ENCODE measurements around the gene VWA5B2. TPM values are rescaled to one million over a fixed set of nuclear protein-coding genes. Genes with fewer than 3 reads are reported as not detected.
A peak's percentile ranks its signal among the peaks of the same experiment; 100 is the strongest.

The VWA5B2 gene
- total and polyA plus RNA-seq, 3 experiments from 2014 or later: 0.11 TPM; not detected in 2

- H3K4me3 Mint-ChIP-seq: peak overlapping the region in 1 of 7 donors; percentile 15
- H3K27ac Mint-ChIP-seq: no peak overlapping the region
- Histone ChIP-seq H3K9me3 (ENCODE audit: low read length) (no peaks in the 10 kb centered on the region), H3K27me3 (ENCODE audit: insufficient read depth, low read length, poor library complexity, severe bottlenecking) (no peaks in the 10 kb centered on the region), H3K4me1 (ENCODE audit: insufficient read depth, low read length) (no peaks in the 10 kb centered on the region), H3K36me3 (ENCODE audit: insufficient read depth, low read length) (peaks cover 4% of the 10 kb centered on the region), H3K27ac (ENCODE audit: low read depth, low read length) (no peak overlapping the region), H3K4me3 (ENCODE audit: low read length) (no peak overlapping the region)
- H3K27me3 Mint-ChIP-seq: peaks cover 2 to 10% of the 10 kb centered on the region in 2 donors
- ChIA-PET CTCF (interaction anchor here (1.3 to 5.2 kb wide), 2 partner anchors 12 to 59 kb away, joined by 3 to 27 read pairs; no protein-coding TSS in a partner anchor), POLR2A (no interaction called here)
- no peaks in the 10 kb centered on the region for H3K9me3 Mint-ChIP-seq
- DNase-seq: no peak
- peaks cover 4 to 24% (median 6%) of the 10 kb centered on the region in 3 donors for H3K36me3 Mint-ChIP-seq
- H3K4me1 Mint-ChIP-seq: no peaks in the 10 kb centered on the region
Observed at GRCh38 chr3:184239221-184239620, 9.8 kb downstream of the VWA5B2 start.

- H3K4me1 Mint-ChIP-seq: no peaks in the 10 kb centered on the region
- Histone ChIP-seq H3K4me3 (ENCODE audit: low read length) (no peak overlapping the region), H3K27me3 (ENCODE audit: insufficient read depth, low read length, poor library complexity, severe bottlenecking) (no peaks in the 10 kb centered on the region), H3K9me3 (ENCODE audit: low read length) (no peaks in the 10 kb centered on the region), H3K4me1 (ENCODE audit: insufficient read depth, low read length) (no peaks in the 10 kb centered on the region), H3K36me3 (ENCODE audit: insufficient read depth, low read length) (peaks cover 4% of the 10 kb centered on the region), H3K27ac (ENCODE audit: low read depth, low read length) (no peak overlapping the region)
- H3K9me3 Mint-ChIP-seq: no peaks in the 10 kb centered on the region
- no peak overlapping the region for H3K27ac Mint-ChIP-seq
- no peak for DNase-seq
- peak overlapping the region in 1 of 7 donors; percentile 40 for H3K4me3 Mint-ChIP-seq
- CTCF ChIA-PET: interaction anchor here (0.8 to 5.2 kb wide), 5 partner anchors 10 to 110 kb away, joined by 3 to 27 read pairs (median 4); partner anchors contain the start of gene EEF1AKMT4
- H3K27me3 Mint-ChIP-seq: peaks cover 2 to 9% of the 10 kb centered on the region in 2 donors
- peaks cover 4 to 29% (median 9%) of the 10 kb centered on the region in 3 donors for H3K36me3 Mint-ChIP-seq
- POLR2A ChIA-PET: interaction anchor here (0.6 kb wide), 1 partner anchor 48 kb away, joined by 3 read pairs; no protein-coding TSS in a partner anchor
Observed at GRCh38 chr3:184239708-184240107, 10.3 kb downstream of the VWA5B2 start.

- Histone ChIP-seq H3K27ac (ENCODE audit: low read depth, low read length) (no peak overlapping the region), H3K9me3 (ENCODE audit: low read length) (no peaks in the 10 kb centered on the region), H3K4me1 (ENCODE audit: insufficient read depth, low read length) (no peaks in the 10 kb centered on the region), H3K4me3 (ENCODE audit: low read length) (no peak overlapping the region), H3K36me3 (ENCODE audit: insufficient read depth, low read length) (peaks cover 9% of the 10 kb centered on the region), H3K27me3 (ENCODE audit: insufficient read depth, low read length, poor library complexity, severe bottlenecking) (no peaks in the 10 kb centered on the region)
- no peak for DNase-seq
- POLR2A ChIA-PET: interaction anchor here (0.6 kb wide), 1 partner anchor 49 kb away, joined by 3 read pairs; no protein-coding TSS in a partner anchor
- H3K4me3 Mint-ChIP-seq: peak overlapping the region in 1 of 7 donors; percentile 40
- no peaks in the 10 kb centered on the region for H3K9me3 Mint-ChIP-seq
- H3K27me3 Mint-ChIP-seq: peaks cover 0 to 6% of the 10 kb centered on the region in 2 donors
- peaks cover 4 to 37% (median 12%) of the 10 kb centered on the region in 3 donors for H3K36me3 Mint-ChIP-seq
- CTCF ChIA-PET: interaction anchor here (0.8 to 5.2 kb wide), 5 partner anchors 10 to 111 kb away, joined by 3 to 27 read pairs (median 4); partner anchors contain the start of gene EEF1AKMT4
- no peak overlapping the region for H3K27ac Mint-ChIP-seq
- H3K4me1 Mint-ChIP-seq: peaks cover 0 to 2% (median 0%) of the 10 kb centered on the region in 3 donors
Observed at GRCh38 chr3:184240384-184241140, 11.2 kb downstream of the VWA5B2 start.

GRCh38 chr3:184241141-184241446 lies 11.7 kb downstream of the VWA5B2 start:
- H3K9me3 ChIP-seq (ENCODE audit: low read length): no peaks in the 10 kb centered on the region
- H3K4me1 ChIP-seq (ENCODE audit: insufficient read depth, low read length): no peaks in the 10 kb centered on the region
- H3K27ac Mint-ChIP-seq: no peak overlapping the region
- ChIA-PET POLR2A (no interaction called here), CTCF (interaction anchor here (1.6 to 5.2 kb wide), 3 partner anchors 9 to 19 kb away, joined by 4 to 27 read pairs (median 11); partner anchors contain the start of gene EEF1AKMT4)
- no peaks in the 10 kb centered on the region for H3K27me3 ChIP-seq (ENCODE audit: insufficient read depth, low read length, poor library complexity, severe bottlenecking)
- H3K9me3 Mint-ChIP-seq: no peaks in the 10 kb centered on the region
- H3K4me3 Mint-ChIP-seq: no peak overlapping the region
- H3K36me3 ChIP-seq (ENCODE audit: insufficient read depth, low read length): peaks cover 9% of the 10 kb centered on the region
- H3K27me3 Mint-ChIP-seq: peaks cover 0 to 6% of the 10 kb centered on the region in 2 donors
- H3K4me3 ChIP-seq (ENCODE audit: low read length): no peak overlapping the region
- peaks cover 2 to 4% (median 2%) of the 10 kb centered on the region in 3 donors for H3K4me1 Mint-ChIP-seq
- H3K36me3 Mint-ChIP-seq: peaks cover 4 to 42% (median 12%) of the 10 kb centered on the region in 3 donors
- DNase-seq: no peak
- H3K27ac ChIP-seq (ENCODE audit: low read depth, low read length): no peak overlapping the region

- Mint-ChIP-seq H3K27ac (peak overlapping the region in 2 of 8 donors; percentile 6 to 39), H3K4me1 (peaks cover 2 to 7% (median 5%) of the 10 kb centered on the region in 3 donors), H3K9me3 (no peaks in the 10 kb centered on the region), H3K27me3 (peaks cover 0 to 6% of the 10 kb centered on the region in 2 donors), H3K36me3 (peaks cover 4 to 43% (median 12%) of the 10 kb centered on the region in 3 donors), H3K4me3 (no peak overlapping the region)
- H3K4me3 ChIP-seq (ENCODE audit: low read length): no peak overlapping the region
- ChIA-PET CTCF (interaction anchor here (1.7 to 3.6 kb wide), 2 partner anchors 14 to 18 kb away, joined by 4 to 21 read pairs; partner anchors contain the start of gene VWA5B2), POLR2A (no interaction called here)
- H3K36me3 ChIP-seq (ENCODE audit: insufficient read depth, low read length): peaks cover 9% of the 10 kb centered on the region
- DNase-seq: no peak
- no peaks in the 10 kb centered on the region for H3K4me1 ChIP-seq (ENCODE audit: insufficient read depth, low read length)
- no peak overlapping the region for H3K27ac ChIP-seq (ENCODE audit: low read depth, low read length)
- no peaks in the 10 kb centered on the region for H3K9me3 ChIP-seq (ENCODE audit: low read length)
- H3K27me3 ChIP-seq (ENCODE audit: insufficient read depth, low read length, poor library complexity, severe bottlenecking): no peaks in the 10 kb centered on the region
Observed at GRCh38 chr3:184241447-184242296, 12.3 kb downstream of the VWA5B2 start.

- Mint-ChIP-seq H3K27me3 (peaks cover 0 to 3% of the 10 kb centered on the region in 2 donors), H3K36me3 (peaks cover 4 to 43% (median 12%) of the 10 kb centered on the region in 3 donors), H3K4me3 (no peak overlapping the region), H3K4me1 (peaks cover 2 to 7% (median 5%) of the 10 kb centered on the region in 3 donors), H3K27ac (peak overlapping the region in 2 of 8 donors; percentile 6 to 39), H3K9me3 (no peaks in the 10 kb centered on the region)
- H3K27me3 ChIP-seq (ENCODE audit: insufficient read depth, low read length, poor library complexity, severe bottlenecking): no peaks in the 10 kb centered on the region
- DNase-seq: no peak
- CTCF ChIA-PET: interaction anchor here (3.6 kb wide), 1 partner anchor 14 kb away, joined by 21 read pairs; the partner anchor contains the start of gene VWA5B2
- POLR2A ChIA-PET: no interaction called here
- no peaks in the 10 kb centered on the region for H3K4me1 ChIP-seq (ENCODE audit: insufficient read depth, low read length)
- no peaks in the 10 kb centered on the region for H3K9me3 ChIP-seq (ENCODE audit: low read length)
- no peak overlapping the region for H3K27ac ChIP-seq (ENCODE audit: low read depth, low read length)
- no peak overlapping the region for H3K4me3 ChIP-seq (ENCODE audit: low read length)
- H3K36me3 ChIP-seq (ENCODE audit: insufficient read depth, low read length): peaks cover 9% of the 10 kb centered on the region
Observed at GRCh38 chr3:184242297-184242685, 12.9 kb downstream of the VWA5B2 start.

GRCh38 chr3:184248454-184249411 lies 19.3 kb downstream of the VWA5B2 start, which contains the start of gene ALG3:
ALG3 (minus strand) TSS chr3:184248962; CDS start chr3:184248940, 22 bp downstream.
- Mint-ChIP-seq H3K27me3 (no peaks in the 10 kb centered on the region), H3K4me3 (peak within 1 kb of the TSS; percentile 92 to 98 (median 96)), H3K27ac (peak within 1 kb of the TSS; percentile 86 to 99 (median 95)), H3K4me1 (peaks cover 14 to 26% (median 18%) of the 10 kb centered on the region in 3 donors), H3K36me3 (peaks cover 0 to 32% (median 6%) of the 10 kb centered on the region in 3 donors), H3K9me3 (no peaks in the 10 kb centered on the region)
- Histone ChIP-seq H3K27ac (ENCODE audit: low read depth, low read length) (peak within 1 kb of the TSS; percentile 85), H3K36me3 (ENCODE audit: insufficient read depth, low read length) (peaks cover 5% of the 10 kb centered on the region), H3K4me3 (ENCODE audit: low read length) (peak within 1 kb of the TSS; percentile 94), H3K4me1 (ENCODE audit: insufficient read depth, low read length) (peaks cover 10% of the 10 kb centered on the region), H3K27me3 (ENCODE audit: insufficient read depth, low read length, poor library complexity, severe bottlenecking) (no peaks in the 10 kb centered on the region), H3K9me3 (ENCODE audit: low read length) (no peaks in the 10 kb centered on the region)
- peak; percentile 79 to 90 (median 83) for DNase-seq
- POLR2A ChIA-PET: no interaction called here
- CTCF ChIA-PET: interaction anchor here (0.9 to 2.8 kb wide), 8 partner anchors 8 to 364 kb away, joined by 3 to 18 read pairs (median 7); partner anchors contain the start of genes CAMK2N2, PARL and VWA5B2

All from CD8-positive, alpha-beta memory T cell (primary cell).